GM21717 (cell line): ENCODE data around the gene KANSL1.
"Not testable (repeated sequence)": the region's sequence is repeated elsewhere in the genome, so short reads cannot be mapped to it uniquely, and the experiment has no call there.

Source experiments
- ATAC-seq: cut with Tn5 transposase; IDR thresholded peaks from one replicate; pipeline ENCODE4 v1.9.1; 2021; ENCODE audit warnings: mild to moderate bottlenecking, moderate library complexity; ENCODE audit not compliant: unreplicated experiment

Gene KANSL1

GRCh38 chr17:46027048-46027975, 165.9 kb downstream of the KANSL1 start:
- no peak for ATAC-seq

- ATAC-seq = no peak
Measured at GRCh38 chr17:46026166-46027047, 166.8 kb downstream of the KANSL1 start.

GRCh38 chr17:46025510-46026165, 167.6 kb downstream of the KANSL1 start:
- ATAC-seq = no peak

GRCh38 chr17:46025060-46025459, 168.2 kb downstream of the KANSL1 start:
- ATAC-seq = no peak

- ATAC-seq = no peak
Measured at GRCh38 chr17:46024590-46024989, 168.6 kb downstream of the KANSL1 start.

GRCh38 chr17:46023783-46024388, 169.3 kb downstream of the KANSL1 start:
- no peak for ATAC-seq

- not testable (repeated sequence) for ATAC-seq
Measured at GRCh38 chr17:46023366-46023765, 169.9 kb downstream of the KANSL1 start.

- ATAC-seq = no peak
Measured at GRCh38 chr17:46020998-46021397, 172.2 kb downstream of the KANSL1 start.

- ATAC-seq = no peak
Measured at GRCh38 chr17:46020023-46020761, 173.0 kb downstream of the KANSL1 start.

- not testable (repeated sequence) for ATAC-seq
Measured at GRCh38 chr17:46019408-46019925, 173.8 kb downstream of the KANSL1 start.

GRCh38 chr17:46013502-46014165, 179.6 kb downstream of the KANSL1 start:
- no peak for ATAC-seq

GRCh38 chr17:46013127-46013501, 180.1 kb downstream of the KANSL1 start:
- no peak for ATAC-seq

GRCh38 chr17:46012506-46013079, 180.6 kb downstream of the KANSL1 start:
- ATAC-seq = no peak

- no peak for ATAC-seq
Measured at GRCh38 chr17:46011711-46012505, 181.3 kb downstream of the KANSL1 start.

- no peak for ATAC-seq
Measured at GRCh38 chr17:46010597-46011186, 182.5 kb downstream of the KANSL1 start.

GRCh38 chr17:46009681-46010596, 183.3 kb downstream of the KANSL1 start:
- no peak for ATAC-seq

GRCh38 chr17:46008591-46008990, 184.6 kb downstream of the KANSL1 start:
- no peak for ATAC-seq
